ENCODE measurements around the gene IRF2BP1. TPM values are rescaled to one million over a fixed set of nuclear protein-coding genes. Genes with fewer than 3 reads are reported as not detected.

Gene IRF2BP1
- total RNA-seq, 1 experiment from 2014 or later: 29.7 TPM

DNA sequence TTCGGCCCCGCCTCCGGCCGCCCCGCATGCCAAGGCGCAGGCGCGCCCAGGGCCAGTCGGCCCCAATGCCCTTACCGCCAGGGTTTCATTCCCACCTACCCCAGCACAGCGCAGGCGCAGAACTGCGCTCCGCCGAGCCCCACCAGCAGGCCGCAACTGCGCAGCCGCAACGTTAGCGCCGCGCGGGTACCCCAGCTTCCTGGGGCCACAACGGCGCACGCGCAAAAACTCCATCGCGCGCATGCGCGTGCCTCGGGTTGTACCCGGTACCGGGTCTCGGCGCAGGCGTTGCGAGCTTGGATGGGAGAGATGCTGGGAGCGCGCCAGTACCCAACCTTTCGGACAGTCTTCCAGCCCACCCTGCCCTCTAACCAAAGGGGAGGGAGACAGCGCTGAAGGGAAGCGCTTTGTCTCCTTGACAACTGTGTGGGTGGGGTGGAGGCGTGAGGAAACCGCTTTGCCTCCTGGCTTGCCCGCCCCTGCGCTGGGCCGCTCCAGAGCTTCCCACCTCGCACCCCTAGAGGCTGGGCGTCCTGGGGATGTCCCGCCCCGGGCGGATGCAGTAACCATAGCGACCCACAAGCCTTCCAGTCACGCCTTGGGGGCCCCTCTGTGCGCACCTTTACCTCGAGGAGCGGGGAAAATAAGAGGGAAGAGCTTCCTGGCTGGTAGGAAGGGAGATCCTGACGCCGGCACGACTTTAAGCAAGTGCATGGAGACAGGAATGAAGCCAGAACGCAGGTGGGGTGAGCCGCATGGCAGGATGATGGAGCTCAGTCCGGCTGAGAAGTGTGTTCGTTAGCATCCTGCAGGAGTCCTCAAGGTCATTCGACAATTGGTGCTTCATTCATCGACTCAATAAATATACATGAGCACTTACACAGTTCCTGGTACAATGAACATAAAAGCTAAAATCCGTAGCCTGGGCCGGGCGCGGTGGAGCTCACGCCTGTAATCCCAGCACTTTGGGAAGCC, 17.0 kb upstream of the IRF2BP1 start:
- peak; percentile 98 for DNase-seq (ENCODE audit: low spot score)
- intact Hi-C loops (cut with micrococcal nuclease; ENCODE audit: unreplicated experiment): no loop called here
- Histone ChIP-seq H3K4me1 (ENCODE audit: insufficient read depth, low read length, poor library complexity, severe bottlenecking) (peaks cover 3% of the 10 kb centered on the region), H3K27ac (ENCODE audit: low read depth, low read length, poor library complexity, severe bottlenecking) (no peak overlapping the region), H3K36me3 (ENCODE audit: insufficient read depth, low read length, poor library complexity, severe bottlenecking) (peaks cover 3% of the 10 kb centered on the region), H3K4me3 (ENCODE audit: low read depth, low read length, poor library complexity, severe bottlenecking) (peak overlapping the region; percentile 76), H3K9me3 (ENCODE audit: low read depth, low read length, poor library complexity, severe bottlenecking) (no peaks in the 10 kb centered on the region), H3K27me3 (replicated peaks; ENCODE audit: insufficient read depth, low read depth, low read length, poor library complexity) (no peaks in the 10 kb centered on the region)
- POLR2A ChIA-PET (ENCODE audit: low non-redundant PET): no interaction called here
- TF ChIP-seq EZH2 (IDR thresholded peaks at IDR 0.05; ENCODE audit: borderline replicate concordance, low read depth, low read length, poor library complexity, severe bottlenecking): no peak
- TF ChIP-seq, protein P1, sequence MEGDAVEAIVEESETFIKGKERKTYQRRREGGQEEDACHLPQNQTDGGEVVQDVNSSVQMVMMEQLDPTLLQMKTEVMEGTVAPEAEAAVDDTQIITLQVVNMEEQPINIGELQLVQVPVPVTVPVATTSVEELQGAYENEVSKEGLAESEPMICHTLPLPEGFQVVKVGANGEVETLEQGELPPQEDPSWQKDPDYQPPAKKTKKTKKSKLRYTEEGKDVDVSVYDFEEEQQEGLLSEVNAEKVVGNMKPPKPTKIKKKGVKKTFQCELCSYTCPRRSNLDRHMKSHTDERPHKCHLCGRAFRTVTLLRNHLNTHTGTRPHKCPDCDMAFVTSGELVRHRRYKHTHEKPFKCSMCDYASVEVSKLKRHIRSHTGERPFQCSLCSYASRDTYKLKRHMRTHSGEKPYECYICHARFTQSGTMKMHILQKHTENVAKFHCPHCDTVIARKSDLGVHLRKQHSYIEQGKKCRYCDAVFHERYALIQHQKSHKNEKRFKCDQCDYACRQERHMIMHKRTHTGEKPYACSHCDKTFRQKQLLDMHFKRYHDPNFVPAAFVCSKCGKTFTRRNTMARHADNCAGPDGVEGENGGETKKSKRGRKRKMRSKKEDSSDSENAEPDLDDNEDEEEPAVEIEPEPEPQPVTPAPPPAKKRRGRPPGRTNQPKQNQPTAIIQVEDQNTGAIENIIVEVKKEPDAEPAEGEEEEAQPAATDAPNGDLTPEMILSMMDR (conservative IDR thresholded peaks at IDR 0.05; ENCODE audit: low read depth, low read length): no peak
- BruUV-seq (replicated peaks): no TSS peak
- CTCF ChIA-PET: interaction anchor here (0.6 to 1.2 kb wide), 6 partner anchors 15 to 364 kb away, joined by 3 to 5 read pairs (median 4); no protein-coding TSS in a partner anchor

DNA sequence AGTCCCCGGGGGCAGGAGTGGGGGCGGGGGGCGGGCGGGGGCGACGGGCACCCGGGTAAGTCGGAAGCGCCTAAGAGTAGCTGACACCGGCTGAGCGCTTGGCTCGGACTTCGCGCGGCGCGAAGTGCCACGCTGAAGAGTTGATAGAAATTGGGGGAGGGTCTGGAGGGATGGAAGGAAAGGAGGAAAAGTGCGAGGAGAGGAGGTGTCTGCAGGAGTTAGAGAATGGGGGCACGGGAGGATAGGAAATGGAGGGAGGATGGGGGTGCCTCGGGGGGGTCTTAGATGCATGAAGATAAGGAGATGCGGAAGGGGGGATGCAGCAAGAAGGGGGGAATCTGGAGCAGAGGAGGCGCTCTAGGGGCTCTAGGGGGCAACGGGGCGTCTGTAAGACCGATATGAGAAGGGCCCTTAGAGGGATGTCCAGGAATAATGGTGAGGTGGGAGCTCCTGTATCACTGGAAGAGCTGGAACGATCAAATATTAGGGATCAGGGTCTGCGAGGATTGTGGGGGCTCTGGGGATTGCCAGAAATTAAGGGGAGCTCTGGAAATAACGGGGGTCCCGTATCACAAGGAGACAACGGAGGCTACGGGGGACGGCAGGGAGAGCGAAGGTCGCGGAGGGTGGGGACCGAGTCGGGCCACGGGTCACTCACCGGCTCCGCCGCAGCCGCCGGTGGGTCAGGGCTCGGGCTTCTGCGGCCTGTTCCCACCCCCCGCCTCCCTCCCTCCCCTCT, 16.1 kb upstream of the IRF2BP1 start, which contains the start of gene MYPOP:
TSS of gene MYPOP (minus strand) at position 702 of the 739 bp plus-strand sequence. CDS start 840 bp downstream, outside the sequence.
- TF ChIP-seq, protein P1 (conservative IDR thresholded peaks at IDR 0.05; ENCODE audit: low read depth, low read length): no peak
- no peak for TF ChIP-seq EZH2 (IDR thresholded peaks at IDR 0.05; ENCODE audit: borderline replicate concordance, low read depth, low read length, poor library complexity, severe bottlenecking)
- H3K4me1 ChIP-seq (ENCODE audit: insufficient read depth, low read length, poor library complexity, severe bottlenecking): peaks cover 3% of the 10 kb centered on the region
- H3K4me3 ChIP-seq (ENCODE audit: low read depth, low read length, poor library complexity, severe bottlenecking): peak within 1 kb of the TSS; percentile 76
- CTCF ChIA-PET: interaction anchor here (0.6 to 1.2 kb wide), 6 partner anchors 16 to 423 kb away, joined by 3 to 5 read pairs (median 4); no protein-coding TSS in a partner anchor
- peak within 1 kb of the TSS; percentile 58 for H3K27ac ChIP-seq (ENCODE audit: low read depth, low read length, poor library complexity, severe bottlenecking)
- DNase-seq (ENCODE audit: low spot score): peak; percentile 35
- POLR2A ChIA-PET (ENCODE audit: low non-redundant PET): no interaction called here
- peaks cover 3% of the 10 kb centered on the region for H3K36me3 ChIP-seq (ENCODE audit: insufficient read depth, low read length, poor library complexity, severe bottlenecking)
- intact Hi-C loops (cut with micrococcal nuclease; ENCODE audit: unreplicated experiment): no loop called here
- no peaks in the 10 kb centered on the region for H3K27me3 ChIP-seq (replicated peaks; ENCODE audit: insufficient read depth, low read depth, low read length, poor library complexity)
- no peaks in the 10 kb centered on the region for H3K9me3 ChIP-seq (ENCODE audit: low read depth, low read length, poor library complexity, severe bottlenecking)
- BruUV-seq (replicated peaks): no TSS peak

DNA sequence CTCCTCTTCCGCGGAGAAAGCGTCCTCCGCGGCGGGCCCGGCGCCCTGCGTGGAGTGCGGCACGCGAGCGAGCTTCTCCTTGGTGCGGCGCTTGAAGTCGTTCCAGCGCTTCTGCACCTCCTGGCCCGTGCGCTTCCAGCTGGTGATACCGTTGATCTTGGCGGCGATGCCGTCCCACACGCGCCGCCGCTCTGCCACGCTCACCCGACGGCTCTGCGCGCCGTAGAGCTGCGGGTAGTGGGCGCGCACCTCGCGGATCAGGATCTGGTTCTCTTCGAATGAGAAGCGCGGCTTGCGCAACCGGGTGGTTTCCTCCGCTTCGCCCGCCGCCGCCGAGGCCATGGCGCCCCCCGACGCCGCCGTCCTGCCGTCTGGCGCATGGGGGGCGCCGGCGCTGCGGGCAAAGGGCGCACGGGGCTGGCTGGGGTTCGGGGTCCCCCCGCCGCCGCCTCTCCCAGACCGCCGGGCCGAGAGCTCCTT, 15.5 kb upstream of the IRF2BP1 start:
- POLR2A ChIA-PET (ENCODE audit: low non-redundant PET): no interaction called here
- H3K27me3 ChIP-seq (replicated peaks; ENCODE audit: insufficient read depth, low read depth, low read length, poor library complexity): no peaks in the 10 kb centered on the region
- peak; percentile 65 for DNase-seq (ENCODE audit: low spot score)
- CTCF ChIA-PET: interaction anchor here (0.6 to 0.7 kb wide), 3 partner anchors 45 to 423 kb away, joined by 3 to 5 read pairs (median 3); no protein-coding TSS in a partner anchor
- H3K36me3 ChIP-seq (ENCODE audit: insufficient read depth, low read length, poor library complexity, severe bottlenecking): peaks cover 3% of the 10 kb centered on the region
- intact Hi-C loops (cut with micrococcal nuclease; ENCODE audit: unreplicated experiment): no loop called here
- BruUV-seq (replicated peaks): no TSS peak
- H3K9me3 ChIP-seq (ENCODE audit: low read depth, low read length, poor library complexity, severe bottlenecking): no peaks in the 10 kb centered on the region
- peaks cover 3% of the 10 kb centered on the region for H3K4me1 ChIP-seq (ENCODE audit: insufficient read depth, low read length, poor library complexity, severe bottlenecking)
- TF ChIP-seq, protein P1 (conservative IDR thresholded peaks at IDR 0.05; ENCODE audit: low read depth, low read length): no peak
- no peak for TF ChIP-seq EZH2 (IDR thresholded peaks at IDR 0.05; ENCODE audit: borderline replicate concordance, low read depth, low read length, poor library complexity, severe bottlenecking)
- peak overlapping the region; percentile 76 for H3K4me3 ChIP-seq (ENCODE audit: low read depth, low read length, poor library complexity, severe bottlenecking)
- H3K27ac ChIP-seq (ENCODE audit: low read depth, low read length, poor library complexity, severe bottlenecking): peak overlapping the region; percentile 58
